NB4 (cell line): ENCODE data around the gene NKAP.
"Not testable (repeated sequence)": the region's sequence is repeated elsewhere in the genome, so short reads cannot be mapped to it uniquely, and the experiment has no call there.

Experiments used
- DNase-seq: peaks from one replicate; pipeline ENCODE4 v3.0.0; 2010; ENCODE audit warnings: low read depth
- H3K4me3 ChIP-seq: one replicate; pipeline ENCODE4 v1.5.1; 2011; ENCODE audit warnings: mild to moderate bottlenecking, low read depth, low read length, moderate library complexity
- MYC ChIP-seq: IDR thresholded peaks from 2 replicates; pipeline ENCODE4 v1.6.1; 2011; ENCODE audit warnings: low read depth, low read length
- POLR2A ChIP-seq: IDR thresholded peaks from 2 replicates; pipeline ENCODE4 v1.6.1; 2011; ENCODE audit warnings: mild to moderate bottlenecking; ENCODE audit not compliant: insufficient read length; ENCODE audit errors: extremely low read depth
- TF ChIP-seq, protein P1 (sequence below): IDR thresholded peaks from 2 replicates; pipeline ENCODE4 v1.6.1; 2011; ENCODE audit warnings: low read depth, low read length
- TF ChIP-seq, protein P2 (sequence below): IDR thresholded peaks from one replicate; pipeline ENCODE4 v1.5.1; 2012; ENCODE audit warnings: low read depth, low read length

Gene NKAP

DNA sequence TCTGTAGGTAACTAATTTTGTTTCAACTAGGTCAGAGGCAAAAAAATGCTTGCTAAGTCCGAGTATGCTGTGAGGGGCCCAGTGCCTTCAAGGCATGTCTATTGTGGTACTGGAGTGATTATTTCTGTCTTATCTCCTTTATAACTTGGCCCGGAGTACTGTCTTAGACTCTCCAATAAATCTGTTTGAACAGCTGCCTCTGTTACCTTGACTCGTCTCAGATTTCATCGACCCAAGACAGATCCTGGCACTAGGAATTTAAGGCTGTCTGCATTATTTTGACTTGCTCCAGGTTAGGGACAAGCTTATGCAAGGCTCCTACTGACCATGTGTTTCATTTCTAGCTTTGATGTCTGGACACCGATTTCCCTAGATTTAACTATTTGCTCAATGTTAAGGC is 41.1 kb upstream of the NKAP start:
- H3K4me3 ChIP-seq: no peak overlapping the region
- TF ChIP-seq POLR2A (no peak), MYC (no peak)
- TF ChIP-seq, protein P1, sequence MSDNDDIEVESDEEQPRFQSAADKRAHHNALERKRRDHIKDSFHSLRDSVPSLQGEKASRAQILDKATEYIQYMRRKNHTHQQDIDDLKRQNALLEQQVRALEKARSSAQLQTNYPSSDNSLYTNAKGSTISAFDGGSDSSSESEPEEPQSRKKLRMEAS: no peak
- TF ChIP-seq, protein P2, sequence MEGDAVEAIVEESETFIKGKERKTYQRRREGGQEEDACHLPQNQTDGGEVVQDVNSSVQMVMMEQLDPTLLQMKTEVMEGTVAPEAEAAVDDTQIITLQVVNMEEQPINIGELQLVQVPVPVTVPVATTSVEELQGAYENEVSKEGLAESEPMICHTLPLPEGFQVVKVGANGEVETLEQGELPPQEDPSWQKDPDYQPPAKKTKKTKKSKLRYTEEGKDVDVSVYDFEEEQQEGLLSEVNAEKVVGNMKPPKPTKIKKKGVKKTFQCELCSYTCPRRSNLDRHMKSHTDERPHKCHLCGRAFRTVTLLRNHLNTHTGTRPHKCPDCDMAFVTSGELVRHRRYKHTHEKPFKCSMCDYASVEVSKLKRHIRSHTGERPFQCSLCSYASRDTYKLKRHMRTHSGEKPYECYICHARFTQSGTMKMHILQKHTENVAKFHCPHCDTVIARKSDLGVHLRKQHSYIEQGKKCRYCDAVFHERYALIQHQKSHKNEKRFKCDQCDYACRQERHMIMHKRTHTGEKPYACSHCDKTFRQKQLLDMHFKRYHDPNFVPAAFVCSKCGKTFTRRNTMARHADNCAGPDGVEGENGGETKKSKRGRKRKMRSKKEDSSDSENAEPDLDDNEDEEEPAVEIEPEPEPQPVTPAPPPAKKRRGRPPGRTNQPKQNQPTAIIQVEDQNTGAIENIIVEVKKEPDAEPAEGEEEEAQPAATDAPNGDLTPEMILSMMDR: no peak
- DNase-seq: no peak

DNA sequence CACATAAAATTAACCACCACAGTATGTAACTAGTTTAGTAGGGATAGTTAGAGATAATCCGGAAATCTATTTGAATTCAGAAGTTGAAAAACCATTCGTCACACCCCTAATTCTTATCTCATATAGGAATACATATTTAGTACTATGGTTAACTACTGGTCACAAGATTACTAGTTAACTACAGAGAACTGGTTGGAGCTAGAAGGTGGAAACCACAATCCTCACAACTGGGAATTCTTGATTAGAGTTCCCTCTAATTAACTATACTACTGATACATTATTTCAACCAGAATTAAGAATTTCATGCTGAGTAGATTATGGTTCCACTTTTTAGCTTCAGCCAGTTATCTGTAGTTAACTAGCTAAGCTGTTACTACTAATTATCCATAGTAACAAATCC is 39.9 kb upstream of the NKAP start:
- TF ChIP-seq MYC: no peak
- TF ChIP-seq, protein P2: no peak
- TF ChIP-seq, protein P1: no peak
- no peak for TF ChIP-seq POLR2A
- no peak for DNase-seq
- H3K4me3 ChIP-seq: no peak overlapping the region

DNA sequence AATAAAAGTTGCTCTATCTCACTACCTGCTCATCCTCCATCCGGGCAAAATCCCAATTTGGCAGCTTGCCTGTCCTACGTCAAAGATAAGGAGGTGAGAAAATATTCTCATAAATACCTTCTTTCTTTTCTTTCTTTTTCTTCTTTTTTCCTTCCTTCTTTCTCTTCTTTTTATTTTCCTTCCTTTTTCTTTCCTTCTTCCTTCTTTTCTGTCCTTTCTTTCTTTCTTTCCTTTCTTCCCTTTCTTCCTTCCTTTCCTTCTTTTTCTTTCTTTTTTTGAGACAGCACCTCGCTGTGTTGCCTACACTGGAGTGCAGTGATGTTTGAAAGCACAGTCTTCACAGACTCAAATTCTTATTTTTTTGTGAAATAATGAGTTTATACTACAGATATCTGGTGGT is 38.6 kb upstream of the NKAP start:
- H3K4me3 ChIP-seq: no peak overlapping the region
- no peak for TF ChIP-seq POLR2A
- TF ChIP-seq, protein P2: no peak
- TF ChIP-seq MYC: no peak
- TF ChIP-seq, protein P1: no peak
- DNase-seq: no peak

DNA sequence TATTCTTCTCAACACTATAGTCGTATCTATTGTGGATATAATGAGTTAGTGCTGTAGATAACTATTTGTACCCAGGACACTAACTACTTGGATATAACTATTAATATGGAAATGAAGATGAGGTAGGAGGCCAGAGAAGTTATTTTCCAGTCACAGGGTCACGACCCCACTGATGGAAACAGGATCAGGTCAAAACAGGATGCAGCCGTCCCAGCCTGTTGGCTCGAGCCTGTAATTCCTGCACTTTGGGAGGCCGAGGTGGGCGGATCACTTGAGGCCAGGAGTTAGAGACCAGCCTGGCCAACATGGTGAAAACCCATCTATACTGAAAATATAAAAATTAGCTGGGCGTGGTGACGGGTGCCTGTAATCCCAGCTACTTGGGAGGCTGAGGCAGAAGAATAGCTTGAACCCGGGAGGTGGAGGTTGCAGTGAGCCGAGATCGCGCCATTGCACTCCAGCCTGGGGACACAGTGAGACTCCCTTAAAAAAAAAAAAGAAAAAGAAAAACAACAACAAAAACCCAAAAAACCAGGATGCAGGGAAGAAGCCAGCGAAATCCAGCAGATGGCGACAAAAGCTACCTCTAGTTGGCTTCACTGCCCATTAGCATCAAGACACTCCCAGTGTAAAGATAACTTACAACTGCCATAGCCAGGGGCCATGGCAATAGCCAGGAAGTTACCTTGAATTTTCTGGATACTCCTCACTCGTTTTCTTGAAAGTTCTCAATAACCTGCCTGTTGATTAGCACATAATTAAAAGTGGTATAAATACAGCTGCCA is 37.9 kb upstream of the NKAP start:
- TF ChIP-seq, protein P2: peak; percentile 59
- TF ChIP-seq, protein P1: no peak
- peak; percentile 68 for DNase-seq

DNA sequence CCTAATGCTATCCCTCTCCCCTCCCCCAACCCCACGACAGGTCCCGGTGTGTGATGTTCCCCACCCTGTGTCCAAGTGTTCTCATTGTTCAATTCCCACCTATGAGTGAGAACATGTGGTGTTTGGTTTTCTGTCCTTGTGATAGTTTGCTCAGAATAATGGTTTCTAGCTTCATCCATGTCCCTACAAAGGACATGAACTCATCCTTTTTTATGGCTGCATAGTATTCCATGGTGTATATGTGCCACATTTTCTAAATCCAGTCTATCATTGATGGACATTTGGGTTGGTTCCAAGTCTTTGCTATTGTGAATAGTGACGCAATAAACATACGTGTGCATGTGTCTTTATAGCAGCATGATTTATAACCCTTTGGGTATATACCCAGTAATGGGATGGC is 33.6 kb upstream of the NKAP start:
- not testable (repeated sequence) for DNase-seq, H3K4me3 ChIP-seq

More for the DNA sequence above, 37.9 kb upstream of the NKAP start:
- no peak overlapping the region for H3K4me3 ChIP-seq

DNA sequence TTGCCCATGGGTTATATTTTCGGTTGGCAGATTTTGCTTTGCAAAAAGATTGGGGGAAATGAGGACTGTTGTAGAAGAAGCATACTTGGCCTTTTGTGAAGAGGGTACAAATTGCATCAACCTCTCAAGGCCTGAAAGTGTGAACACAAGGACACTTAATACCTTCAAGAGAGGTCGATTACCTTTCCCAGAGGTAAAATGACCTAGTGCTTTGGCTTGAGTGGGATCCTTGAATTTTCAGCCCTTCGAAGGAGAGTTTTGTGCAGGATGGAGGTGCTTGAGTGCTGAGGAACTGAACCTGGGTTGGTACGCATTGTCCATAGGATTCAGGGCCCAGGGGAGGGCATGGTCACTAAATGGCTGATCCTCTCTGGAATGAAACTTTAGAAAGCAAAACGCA is 27.6 kb upstream of the NKAP start:
- TF ChIP-seq POLR2A (no peak), MYC (no peak)
- TF ChIP-seq, protein P2: no peak
- TF ChIP-seq, protein P1: no peak
- H3K4me3 ChIP-seq: no peak overlapping the region
- no peak for DNase-seq
